ENCODE data around the gene APOL1. TPM values are rescaled to one million over a fixed set of nuclear protein-coding genes. Genes with fewer than 3 reads are reported as not detected.

Gene APOL1
- total and polyA plus RNA-seq, 2 donors (not counting 1 experiment from before 2014, with no cell fraction given): 40.0 to 80.3 TPM

GRCh38 chr22:36293606-36294292 lies 40.8 kb downstream of the APOL1 start:
- H3K4me2 ChIP-seq (ENCODE audit: extremely low read depth, insufficient read depth, low read length): no peak overlapping the region
- no peak overlapping the region for H3K27ac ChIP-seq (ENCODE audit: insufficient read depth, low read length)
- no peaks in the 10 kb centered on the region for H3K27me3 ChIP-seq (ENCODE audit: control insufficient read depth, insufficient read depth, low read length)
- peaks cover 52% of the 10 kb centered on the region for H3K79me2 ChIP-seq (ENCODE audit: control insufficient read depth, insufficient read depth, low read length)
- no peaks in the 10 kb centered on the region for H3K9me3 ChIP-seq (ENCODE audit: control insufficient read depth, insufficient read depth, low read depth, low read length)
- DNase-seq (ENCODE audit: low read depth in 2 of 2): no peak
- H4K20me1 ChIP-seq (ENCODE audit: control insufficient read depth, extremely low read depth, insufficient read depth, low read length): no peaks in the 10 kb centered on the region
- no peak overlapping the region for H2AFZ ChIP-seq (ENCODE audit: low read length)
- H3K4me1 ChIP-seq (ENCODE audit: control insufficient read depth, extremely low read depth, insufficient read depth, low read length): no peaks in the 10 kb centered on the region
- no peak overlapping the region for H3K4me3 ChIP-seq (replicated peaks in 1 of 4; ENCODE audit: control extremely low read depth in 1 of 4, insufficient read depth in 1 of 4, low read depth in 3 of 4, low read length in 4 of 4)
- TF ChIP-seq CTCF (conservative IDR thresholded peaks at IDR 0.05 in 1 of 2, IDR thresholded peaks at IDR 0.05 in 1 of 2; ENCODE audit: low read depth in 1 of 2, low read length in 2 of 2): no peak
- TF ChIP-seq EZH2 (IDR thresholded peaks at IDR 0.05; ENCODE audit: low read length, missing control alignments): no peak
- peaks cover 76% of the 10 kb centered on the region for H3K36me3 ChIP-seq (ENCODE audit: control insufficient read depth, insufficient read depth, low read length)
- no peak overlapping the region for H3K9ac ChIP-seq (ENCODE audit: insufficient read depth, low read length)

GRCh38 chr22:36294293-36294620 lies 41.3 kb downstream of the APOL1 start:
- no peaks in the 10 kb centered on the region for H4K20me1 ChIP-seq (ENCODE audit: control insufficient read depth, extremely low read depth, insufficient read depth, low read length)
- DNase-seq (ENCODE audit: low read depth in 2 of 2): no peak

GRCh38 chr22:36294801-36295200 lies 41.9 kb downstream of the APOL1 start:
- Histone ChIP-seq H4K20me1 (ENCODE audit: control insufficient read depth, extremely low read depth, insufficient read depth, low read length) (no peaks in the 10 kb centered on the region), H2AFZ (ENCODE audit: low read length) (no peak overlapping the region), H3K4me1 (ENCODE audit: control insufficient read depth, extremely low read depth, insufficient read depth, low read length) (no peaks in the 10 kb centered on the region), H3K4me3 (replicated peaks in 1 of 4; ENCODE audit: control extremely low read depth in 1 of 4, insufficient read depth in 1 of 4, low read depth in 3 of 4, low read length in 4 of 4) (no peak overlapping the region), H3K4me2 (ENCODE audit: extremely low read depth, insufficient read depth, low read length) (no peak overlapping the region), H3K79me2 (ENCODE audit: control insufficient read depth, insufficient read depth, low read length) (peaks cover 57% of the 10 kb centered on the region), H3K36me3 (ENCODE audit: control insufficient read depth, insufficient read depth, low read length) (peaks cover 76% of the 10 kb centered on the region), H3K9ac (ENCODE audit: insufficient read depth, low read length) (no peak overlapping the region), H3K27me3 (ENCODE audit: control insufficient read depth, insufficient read depth, low read length) (no peaks in the 10 kb centered on the region), H3K27ac (ENCODE audit: insufficient read depth, low read length) (no peak overlapping the region), H3K9me3 (ENCODE audit: control insufficient read depth, insufficient read depth, low read depth, low read length) (no peaks in the 10 kb centered on the region)
- no peak for DNase-seq (ENCODE audit: low read depth in 2 of 2)
- no peak for TF ChIP-seq EZH2 (IDR thresholded peaks at IDR 0.05; ENCODE audit: low read length, missing control alignments)
- TF ChIP-seq CTCF (conservative IDR thresholded peaks at IDR 0.05 in 1 of 2, IDR thresholded peaks at IDR 0.05 in 1 of 2; ENCODE audit: low read depth in 1 of 2, low read length in 2 of 2): no peak

More at GRCh38 chr22:36294293-36294620, 41.3 kb downstream of the APOL1 start:
- Histone ChIP-seq H3K79me2 (ENCODE audit: control insufficient read depth, insufficient read depth, low read length) (peaks cover 56% of the 10 kb centered on the region), H3K4me3 (replicated peaks in 1 of 4; ENCODE audit: control extremely low read depth in 1 of 4, insufficient read depth in 1 of 4, low read depth in 3 of 4, low read length in 4 of 4) (no peak overlapping the region), H3K27ac (ENCODE audit: insufficient read depth, low read length) (no peak overlapping the region), H3K36me3 (ENCODE audit: control insufficient read depth, insufficient read depth, low read length) (peaks cover 76% of the 10 kb centered on the region), H3K9ac (ENCODE audit: insufficient read depth, low read length) (no peak overlapping the region), H2AFZ (ENCODE audit: low read length) (no peak overlapping the region), H3K9me3 (ENCODE audit: control insufficient read depth, insufficient read depth, low read depth, low read length) (no peaks in the 10 kb centered on the region), H3K4me1 (ENCODE audit: control insufficient read depth, extremely low read depth, insufficient read depth, low read length) (no peaks in the 10 kb centered on the region), H3K27me3 (ENCODE audit: control insufficient read depth, insufficient read depth, low read length) (no peaks in the 10 kb centered on the region), H3K4me2 (ENCODE audit: extremely low read depth, insufficient read depth, low read length) (no peak overlapping the region)
- TF ChIP-seq EZH2 (IDR thresholded peaks at IDR 0.05; ENCODE audit: low read length, missing control alignments): no peak
